Liver (tissue), 9 donors: ENCODE measurements around the gene FAM89A. TPM values are rescaled to one million over a fixed set of nuclear protein-coding genes. Genes with fewer than 3 reads are reported as not detected.

Experiments
- DNase-seq: peaks from one replicate; pipeline ENCODE4 v3.0.0-alpha.2; 2017; ENCODE audit warnings: low spot score
- H3K27ac ChIP-seq, 2 donors: one replicate each; pipeline ENCODE4 v1.7.0; 2013; ENCODE audit warnings: inconsistent platforms in 2 of 2, low read length in 2 of 2, control low read depth in 1 of 2, low read depth in 1 of 2, mild to moderate bottlenecking in 1 of 2
- H3K27me3 ChIP-seq, 4 donors: one replicate each; pipeline versions ENCODE4 v1.6.1 to v1.7.0; 2013; ENCODE audit warnings: low read length in 3 of 4, inconsistent platforms in 1 of 4, mild to moderate bottlenecking in 1 of 4, moderate library complexity in 1 of 4; ENCODE audit not compliant: control insufficient read depth in 4 of 4, insufficient read depth in 4 of 4
- H3K36me3 ChIP-seq, 4 donors: one replicate each; pipeline versions ENCODE4 v1.6.1 to v1.7.0; 2013; ENCODE audit warnings: low read length in 3 of 4, mild to moderate bottlenecking in 3 of 4, low read depth in 1 of 4, moderate library complexity in 1 of 4; ENCODE audit not compliant: control insufficient read depth in 4 of 4, insufficient read depth in 3 of 4
- H3K4me1 ChIP-seq, 4 donors: one replicate each; pipeline versions ENCODE4 v1.6.1 to v1.7.0; 2013; ENCODE audit warnings: low read length in 3 of 4, mild to moderate bottlenecking in 3 of 4, moderate library complexity in 1 of 4; ENCODE audit not compliant: control insufficient read depth in 4 of 4, insufficient read depth in 4 of 4
- H3K4me3 ChIP-seq, 3 donors: one replicate each; pipeline versions ENCODE4 v1.6.1 to v1.7.0; 2013; ENCODE audit warnings: low read length in 3 of 3, control low read depth in 1 of 3, low read depth in 1 of 3, mild to moderate bottlenecking in 1 of 3
- H3K9ac ChIP-seq, 2 donors: one replicate each; pipeline ENCODE4 v1.7.0; 2013; ENCODE audit warnings: low read length in 2 of 2, mild to moderate bottlenecking in 2 of 2, moderate library complexity in 2 of 2, control low read depth in 1 of 2, low read depth in 1 of 2
- H3K9me3 ChIP-seq, 4 donors: one replicate each; pipeline versions ENCODE4 v1.6.1 to v1.7.0; 2013; ENCODE audit warnings: low read length in 3 of 4; ENCODE audit not compliant: control insufficient read depth in 4 of 4
- ATF3 ChIP-seq: IDR thresholded peaks from 2 replicates; pipeline ENCODE4 v1.6.1; 2016; ENCODE audit warnings: antibody characterized with exemption
- CTCF ChIP-seq: fragments of 150-350 bp; IDR thresholded peaks from 2 replicates; pipeline ENCODE4 v1.5.1; 2017; ENCODE audit warnings: improper control_type of control experiment, low read depth, low read length; ENCODE audit not compliant: missing input control
- EGR1 ChIP-seq, 2 donors: IDR thresholded peaks; 2 replicates each; pipeline ENCODE4 v1.6.1; 2016 to 2018; ENCODE audit warnings: antibody characterized with exemption in 2 of 2, low read depth in 2 of 2
- FOXA1 ChIP-seq: IDR thresholded peaks from 2 replicates; pipeline ENCODE4 v1.6.1; 2016; ENCODE audit warnings: antibody characterized with exemption
- FOXA2 ChIP-seq: IDR thresholded peaks from 2 replicates; pipeline ENCODE4 v1.6.1; 2016; ENCODE audit warnings: antibody characterized with exemption
- GABPA ChIP-seq, 2 donors: IDR thresholded peaks in 1 of 2; conservative IDR thresholded peaks in 1 of 2; 2 replicates each; pipeline ENCODE4 v1.6.1; 2016; ENCODE audit warnings: antibody characterized with exemption in 2 of 2, mild to moderate bottlenecking in 1 of 2, moderate library complexity in 1 of 2
- HNF4A ChIP-seq, 2 donors: conservative IDR thresholded peaks; 2 replicates each; pipeline ENCODE4 v1.6.1; 2016; ENCODE audit warnings: antibody characterized with exemption in 2 of 2, mild to moderate bottlenecking in 2 of 2
- HNF4G ChIP-seq: IDR thresholded peaks from 2 replicates; pipeline ENCODE4 v1.6.1; 2016; ENCODE audit warnings: antibody characterized with exemption
- JUND ChIP-seq, 2 donors: IDR thresholded peaks; 2 replicates each; pipeline ENCODE4 v1.6.1; 2016; ENCODE audit warnings: antibody characterized with exemption in 2 of 2
- MAX ChIP-seq: IDR thresholded peaks from 2 replicates; pipeline ENCODE4 v1.6.1; 2016; ENCODE audit warnings: antibody characterized with exemption
- NR2F2 ChIP-seq: IDR thresholded peaks from 2 replicates; pipeline ENCODE4 v1.6.1; 2016; ENCODE audit warnings: antibody characterized with exemption
- RAD21 ChIP-seq, 2 donors: IDR thresholded peaks; 2 replicates each; pipeline ENCODE4 v1.6.1; 2016; ENCODE audit warnings: antibody characterized with exemption in 2 of 2, mild to moderate bottlenecking in 2 of 2
- REST ChIP-seq: IDR thresholded peaks from 2 replicates; pipeline ENCODE4 v1.6.1; 2016; ENCODE audit warnings: antibody characterized with exemption, mild to moderate bottlenecking
- RXRA ChIP-seq, 2 donors: IDR thresholded peaks; 2 replicates each; pipeline ENCODE4 v1.6.1; 2017 to 2018; ENCODE audit warnings: antibody characterized with exemption in 2 of 2, mild to moderate bottlenecking in 1 of 2
- SP1 ChIP-seq: IDR thresholded peaks from 2 replicates; pipeline ENCODE4 v1.6.1; 2018; ENCODE audit warnings: antibody characterized with exemption, mild to moderate bottlenecking
- TAF1 ChIP-seq: conservative IDR thresholded peaks from 2 replicates; pipeline ENCODE4 v1.6.1; 2016; ENCODE audit warnings: antibody characterized with exemption, mild to moderate bottlenecking
- YY1 ChIP-seq: IDR thresholded peaks from 2 replicates; pipeline ENCODE4 v1.6.1; 2016; ENCODE audit warnings: antibody characterized with exemption, mild to moderate bottlenecking
- ZBTB33 ChIP-seq: IDR thresholded peaks from 2 replicates; pipeline ENCODE4 v1.6.1; 2016; ENCODE audit warnings: antibody characterized with exemption
- WGBS: extraction: QIAGEN DNeasy Blood & Tissue Kit; methylation state at CpG from one replicate; pipeline ENCODE4 v1.1.7; 2013; 5-methylcytosine and 5-hydroxymethylcytosine counted together
- polyA plus RNA-seq, 2 donors: library from polyadenylated mRNA; stranded (reverse) in 1 of 2; unstranded in 1 of 2; fragments of 200-250 nt in 1 of 2; fragments of >200 nt in 1 of 2; fragmentation: Nextera tagmentation in 1 of 2; extraction: Ambion mirVana in 1 of 2; gene quantifications; one replicate each; pipeline versions ENCODE4 v1.2.1 to v1.2.3, GENCODE V29; 2013 to 2015
- total RNA-seq, 2 donors: library from RNA; depleted of rRNA; stranded (reverse); fragments of >200 nt; gene quantifications; one replicate each; pipeline ENCODE4 v1.2.3, GENCODE V29; 2014
- donor health status: healthy.
- donor health status: healthy.
- donor health status: healthy.
- donor health status: healthy.
- donor health status: healthy.

Gene FAM89A
- total and polyA plus RNA-seq, 4 donors, result 5.3 to 8.8 (median 8.1) TPM

- TF ChIP-seq JUND (IDR thresholded peaks at IDR 0.05) (no peak), FOXA2 (no peak), NR2F2 (no peak), REST (no peak), FOXA1 (no peak), GABPA (IDR thresholded peaks at IDR 0.05 in 1 of 2, conservative IDR thresholded peaks at IDR 0.05 in 1 of 2) (no peak), TAF1 (no peak), MAX (no peak), HNF4A (conservative IDR thresholded peaks at IDR 0.05) (no peak), EGR1 (IDR thresholded peaks at IDR 0.05; ENCODE audit: low read depth in 2 of 2) (no peak), ZBTB33 (no peak)
- Histone ChIP-seq H3K9ac (no peak overlapping the region), H3K27ac (no peak overlapping the region), H3K36me3 (peaks cover 4 to 18% (median 11%) of the 10 kb centered on the region in 4 donors), H3K4me1 (no peaks in the 10 kb centered on the region), H3K27me3 (no peaks in the 10 kb centered on the region), H3K4me3 (no peak overlapping the region), H3K9me3 (no peaks in the 10 kb centered on the region)
- no peak for DNase-seq
- WGBS, result 92% methylated on average over 7 of the region's 7 CpGs
Measured at GRCh38 chr1:230986976-230987375, 53.1 kb downstream of the FAM89A start.

GRCh38 chr1:230985711-230986110 is 54.3 kb downstream of the FAM89A start:
- TF ChIP-seq JUND (IDR thresholded peaks at IDR 0.05) (no peak), NR2F2 (no peak), FOXA1 (no peak), CTCF (no peak), GABPA (IDR thresholded peaks at IDR 0.05 in 1 of 2, conservative IDR thresholded peaks at IDR 0.05 in 1 of 2) (no peak), HNF4G (no peak), TAF1 (no peak), FOXA2 (no peak), EGR1 (IDR thresholded peaks at IDR 0.05; ENCODE audit: low read depth in 2 of 2) (no peak), REST (no peak), RAD21 (IDR thresholded peaks at IDR 0.05) (no peak), ZBTB33 (no peak), ATF3 (no peak), YY1 (no peak), RXRA (IDR thresholded peaks at IDR 0.05) (no peak), SP1 (no peak), MAX (no peak), HNF4A (conservative IDR thresholded peaks at IDR 0.05) (no peak)
- DNase-seq, result no peak

More at GRCh38 chr1:230985711-230986110, 54.3 kb downstream of the FAM89A start:
- Histone ChIP-seq H3K36me3 (peaks cover 0 to 9% (median 5%) of the 10 kb centered on the region in 4 donors), H3K27me3 (no peaks in the 10 kb centered on the region), H3K9me3 (no peaks in the 10 kb centered on the region), H3K4me1 (no peaks in the 10 kb centered on the region), H3K27ac (no peak overlapping the region), H3K9ac (no peak overlapping the region), H3K4me3 (no peak overlapping the region)
- WGBS, result 95% methylated on average over 6 of the region's 6 CpGs
